Spleen (tissue), 7 donors: ENCODE data around the gene TRMT2A.

Experiments used
- CTCF ChIP-seq, 11 experiments: fragments of 200-600 bp in 7 of 11; fragments of 450-650 bp in 4 of 11; sonication (generic) in 4 of 11; IDR thresholded peaks in 8 of 11; conservative IDR thresholded peaks in 3 of 11; 1 replicate in 7 of 11; 2 replicates in 4 of 11; pipeline versions ENCODE4 v1.4.0 to v1.8.0; 2016 to 2021; ENCODE audit warnings: antibody characterized with exemption in 11 of 11, inconsistent platforms in 4 of 11, mild to moderate bottlenecking in 1 of 11
- POLR2A ChIP-seq, 3 donors: fragments of 450-650 bp; IDR thresholded peaks; one replicate each; pipeline ENCODE4 v1.5.1; 2017; ENCODE audit warnings: antibody characterized with exemption in 3 of 3, mild to moderate bottlenecking in 1 of 3
- POLR2AphosphoS5 ChIP-seq, 3 donors: sonication (generic); formaldehyde crosslinking; IDR thresholded peaks; one replicate each; pipeline ENCODE4 v1.5.1; 2017; ENCODE audit warnings: antibody characterized with exemption in 3 of 3
- donor health status: DM: no; HTN: no; CAD: no; lungs with moderate emphysema.
- donor health status: DM: no; HTN: no; CAD: no.
- donor health status: DM: no; HTN: no; CAD: no.

DNA sequence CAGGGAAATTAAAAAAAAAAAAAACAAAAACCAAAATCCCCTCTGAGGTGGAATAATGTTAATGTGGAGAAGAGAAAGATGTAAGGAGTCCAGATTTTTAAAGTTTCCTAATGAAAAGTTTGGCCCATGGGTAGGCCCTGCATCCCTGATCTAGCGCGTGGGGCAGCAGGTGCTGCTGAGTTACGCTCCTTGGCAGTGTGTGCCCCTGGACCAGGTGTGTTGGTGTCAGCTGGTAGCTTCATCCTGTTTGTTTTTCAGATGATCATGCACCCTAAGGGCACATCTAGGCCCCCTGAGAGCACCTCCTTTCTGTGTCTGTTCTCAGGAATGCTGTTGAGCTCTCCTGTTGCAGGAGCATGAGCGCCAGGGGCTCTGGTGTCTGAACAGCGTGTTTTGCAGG is 30.3 kb downstream of the TRMT2A start:
- TF ChIP-seq CTCF (IDR thresholded peaks at IDR 0.05 in 8 of 11, conservative IDR thresholded peaks at IDR 0.05 in 3 of 11) (no peak), POLR2A (IDR thresholded peaks at IDR 0.05) (no peak), POLR2AphosphoS5 (IDR thresholded peaks at IDR 0.05) (no peak)
